ENCODE data around the gene ZGLP1.
"Not testable (repeated sequence)": the region's sequence is repeated elsewhere in the genome, so short reads cannot be mapped to it uniquely, and the experiment has no call there.

ZGLP1 gene

DNA sequence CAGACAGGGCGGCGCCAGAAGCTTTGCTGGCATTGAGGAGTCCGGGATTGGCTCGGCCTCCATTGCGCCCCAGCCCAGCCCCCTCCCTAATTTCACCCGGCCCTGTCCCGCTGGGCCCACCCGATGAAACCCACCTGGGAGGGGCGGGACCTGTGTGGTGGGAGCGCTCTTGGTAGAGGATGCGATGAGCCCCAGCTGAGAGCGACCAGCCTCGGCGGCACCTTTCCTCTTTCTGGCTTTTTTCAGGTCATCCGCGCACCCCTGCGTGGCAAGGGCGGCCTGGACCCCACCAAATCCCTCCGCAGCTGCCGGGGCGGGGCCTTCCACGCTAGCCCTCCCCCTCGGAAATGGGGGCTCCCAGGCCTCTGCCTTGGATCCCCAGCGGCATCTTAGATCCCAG is at the start of gene ZGLP1:
ZGLP1 (minus strand) TSS at position 393 of the 400 bp plus-strand sequence.
- DNase-seq = no peak

DNA sequence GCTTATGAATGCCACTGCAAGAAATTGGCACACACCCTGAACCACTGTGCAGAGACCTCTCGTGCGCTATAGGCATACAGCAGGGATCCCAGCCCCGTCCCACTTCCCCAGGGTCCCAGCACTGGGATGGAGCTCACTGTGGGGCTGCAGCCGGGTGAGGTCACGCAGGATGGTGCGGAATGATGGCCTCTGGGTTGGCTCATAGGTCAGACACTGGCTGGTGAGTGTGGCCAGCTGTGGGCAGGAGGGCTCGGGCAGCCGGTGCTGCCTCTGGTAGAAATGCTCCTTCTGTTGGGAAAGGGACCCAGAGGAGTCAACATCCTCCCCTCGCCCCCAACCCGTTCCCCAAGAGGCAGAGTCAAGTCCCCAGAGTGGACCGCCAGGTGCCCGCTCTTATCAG is 46.8 kb upstream of the ZGLP1 start:
- DNase-seq = no peak

DNA sequence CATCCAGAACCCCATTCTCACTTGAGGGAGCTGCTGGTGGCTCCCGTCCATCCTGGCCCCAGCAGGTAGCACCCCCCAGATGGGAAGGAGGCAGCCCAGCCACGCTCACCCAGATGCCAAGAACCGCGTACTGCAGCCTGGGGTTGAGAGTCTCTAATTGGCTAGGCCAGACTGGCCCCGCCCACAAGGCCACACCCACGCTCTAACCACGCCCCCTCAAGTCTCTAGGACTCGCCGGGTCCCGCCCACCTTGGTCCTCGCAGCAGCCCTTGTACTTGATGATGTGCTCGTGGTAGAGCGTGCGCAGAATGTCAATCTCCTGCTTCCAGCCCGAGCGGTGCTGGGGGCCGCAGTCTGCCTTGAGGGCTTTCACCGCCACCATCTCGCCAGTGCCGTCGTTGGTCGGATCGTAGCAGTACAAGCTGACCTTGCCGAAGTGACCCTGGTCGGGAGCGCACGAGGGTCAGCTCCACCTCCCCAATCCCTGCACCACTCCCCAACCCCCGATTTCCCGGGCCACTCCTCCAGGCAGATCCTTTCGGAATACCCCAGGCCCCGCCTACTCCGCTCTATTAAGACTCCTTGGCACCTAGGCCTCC is 44.3 kb upstream of the ZGLP1 start:
- DNase-seq = no peak

DNA sequence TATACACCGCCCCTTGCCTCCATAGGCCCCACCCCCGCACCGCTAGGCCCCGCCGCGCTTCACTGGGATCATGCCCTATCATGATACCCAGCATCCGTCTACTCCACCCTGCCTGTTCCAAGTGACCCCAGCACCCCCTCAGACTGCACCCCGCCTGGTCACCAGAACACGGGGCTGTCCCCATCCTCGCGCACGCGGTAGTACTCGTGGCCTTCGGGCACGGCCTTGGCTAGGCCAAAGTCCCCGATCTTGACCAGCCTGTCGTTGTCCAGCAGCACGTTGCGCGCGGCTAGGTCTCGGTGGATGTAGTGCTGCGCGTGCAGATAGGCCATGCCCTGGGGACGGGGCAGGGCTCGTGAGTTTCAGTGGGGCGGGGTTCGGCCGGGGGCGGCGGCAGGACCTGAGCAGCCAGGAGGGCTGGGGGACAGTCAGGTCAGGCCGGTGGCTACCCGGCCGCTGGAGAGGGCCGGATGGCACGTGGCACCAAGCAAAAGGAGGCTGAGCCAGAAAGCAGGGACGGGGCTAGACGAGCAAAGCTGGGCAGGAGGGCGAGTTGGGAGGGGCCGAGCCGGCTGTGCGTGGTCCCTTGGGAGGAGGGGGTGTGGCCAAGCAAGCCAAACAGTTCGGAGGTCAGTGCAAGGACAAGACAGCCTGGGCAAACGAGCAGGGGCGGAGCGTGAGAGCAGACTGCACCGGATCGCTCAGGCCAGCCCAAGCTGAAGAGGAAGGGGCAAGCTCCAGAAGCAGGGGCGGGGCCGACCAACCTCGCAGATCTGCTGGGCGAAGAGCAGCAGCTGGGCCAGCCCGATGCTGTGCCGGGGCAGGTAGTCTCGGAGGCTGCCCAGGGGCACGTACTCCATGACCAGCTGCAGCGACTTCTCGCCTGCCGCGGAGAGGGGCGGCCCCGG is 43.4 kb upstream of the ZGLP1 start:
- DNase-seq = no peak

DNA sequence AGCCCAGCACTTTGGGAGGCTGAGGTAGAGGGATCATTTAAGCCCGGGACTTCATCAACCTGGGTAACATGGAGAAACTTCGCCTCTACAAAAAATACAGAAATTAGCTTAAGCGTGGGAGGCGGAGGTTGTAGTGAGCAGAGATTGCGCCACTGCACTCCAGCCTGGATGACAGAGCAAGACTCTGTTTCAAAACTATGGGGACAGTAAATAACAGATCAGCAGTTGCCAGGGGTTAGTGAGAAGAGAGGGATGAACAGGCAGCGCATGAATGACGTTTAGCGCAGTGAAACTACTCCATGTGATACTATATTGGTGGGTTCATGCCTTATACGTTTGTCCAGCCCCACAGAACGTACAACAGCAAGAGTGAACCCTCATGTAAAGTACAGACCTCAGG is 36.9 kb upstream of the ZGLP1 start:
- no peak for DNase-seq

DNA sequence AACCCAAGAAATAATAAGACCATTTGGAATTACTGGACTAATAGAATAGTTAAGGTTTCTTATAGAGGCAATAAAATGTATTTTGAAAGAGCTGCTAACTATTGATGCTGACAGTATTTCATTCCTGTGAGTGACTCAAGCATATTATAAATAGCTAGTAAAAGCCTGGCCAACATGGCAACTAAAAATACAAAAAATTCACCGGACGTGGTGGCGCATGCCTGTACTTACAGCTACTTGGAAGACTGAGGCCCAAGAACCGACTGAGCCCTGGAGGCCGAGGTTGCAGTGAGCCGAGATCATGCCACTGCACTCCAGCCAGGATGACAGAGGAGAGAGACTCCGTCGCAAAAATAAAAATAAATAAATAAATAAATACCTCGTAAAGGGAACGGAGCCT is 35.2 kb upstream of the ZGLP1 start:
- no peak for DNase-seq

DNA sequence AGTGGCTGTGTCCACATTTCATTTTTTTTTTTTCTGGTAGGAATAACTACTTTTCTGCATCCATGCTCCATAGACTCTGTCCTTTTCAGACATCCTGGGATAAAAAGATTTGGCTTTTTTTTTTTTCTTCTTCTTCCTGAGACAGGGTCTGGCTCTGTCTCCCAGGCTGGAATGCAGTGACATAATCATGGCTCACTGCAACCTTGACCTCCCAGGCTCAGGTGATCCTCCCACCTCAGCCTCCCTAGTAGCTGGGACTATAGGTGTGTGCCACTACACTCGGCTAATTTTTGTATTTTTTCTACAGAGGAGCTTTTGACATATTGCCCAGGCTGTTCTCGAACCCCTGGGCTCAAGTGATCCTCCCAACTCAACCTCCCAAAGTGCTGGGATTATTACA is 33.9 kb upstream of the ZGLP1 start:
- no peak for DNase-seq

DNA sequence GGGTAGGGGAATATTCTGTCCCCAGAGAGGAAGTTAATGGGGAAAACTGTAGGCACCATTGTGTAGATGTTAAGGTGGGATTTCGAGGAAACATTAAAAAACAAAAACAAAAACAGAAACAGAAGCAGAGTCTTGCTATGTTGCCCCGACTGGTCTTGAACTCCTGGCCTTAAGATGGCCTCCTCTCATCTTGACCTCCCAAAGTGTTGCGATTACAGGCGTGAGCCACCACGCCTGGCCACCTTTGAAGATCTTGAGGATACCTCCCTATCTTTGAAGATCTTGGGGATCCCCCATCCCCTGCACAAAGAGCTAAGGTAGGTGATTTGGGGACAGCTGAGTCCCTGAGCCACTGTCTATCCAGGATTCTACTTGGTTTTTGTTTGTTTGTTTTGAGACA is 30.4 kb upstream of the ZGLP1 start:
- no peak for DNase-seq

DNA sequence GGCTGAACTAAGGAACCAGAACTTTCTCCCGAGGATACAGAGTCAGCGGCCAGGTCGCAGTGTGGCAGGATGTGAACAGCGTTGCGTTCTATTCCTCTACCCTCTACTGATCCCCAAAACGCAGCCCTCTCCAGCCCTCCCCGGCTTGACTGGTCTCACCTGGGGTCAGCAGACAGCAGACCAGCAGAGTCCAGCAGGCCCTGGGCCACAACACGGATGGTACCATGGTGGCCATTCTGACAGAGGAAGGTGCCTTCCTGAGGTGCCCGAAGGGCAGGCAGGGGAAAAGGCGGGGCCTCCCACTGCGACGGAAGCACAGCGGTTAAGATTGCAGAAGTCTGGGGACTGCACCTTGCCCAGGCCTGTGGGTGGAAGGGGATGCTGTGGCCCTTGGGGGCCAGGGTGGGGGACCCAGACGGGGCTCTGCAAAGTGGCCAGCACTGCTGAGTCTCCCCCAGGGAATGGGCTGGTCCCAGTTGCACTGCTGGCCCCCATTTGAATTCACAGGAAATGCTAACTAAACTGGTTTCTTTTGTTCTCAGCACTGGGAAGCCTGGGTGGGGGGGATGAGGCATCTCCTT is 29.9 kb upstream of the ZGLP1 start, which contains the start of gene ICAM3:
ICAM3 (minus strand) TSS at position 245 of the 581 bp plus-strand sequence; CDS start at position 235, 10 bp downstream.
- DNase-seq = no peak

DNA sequence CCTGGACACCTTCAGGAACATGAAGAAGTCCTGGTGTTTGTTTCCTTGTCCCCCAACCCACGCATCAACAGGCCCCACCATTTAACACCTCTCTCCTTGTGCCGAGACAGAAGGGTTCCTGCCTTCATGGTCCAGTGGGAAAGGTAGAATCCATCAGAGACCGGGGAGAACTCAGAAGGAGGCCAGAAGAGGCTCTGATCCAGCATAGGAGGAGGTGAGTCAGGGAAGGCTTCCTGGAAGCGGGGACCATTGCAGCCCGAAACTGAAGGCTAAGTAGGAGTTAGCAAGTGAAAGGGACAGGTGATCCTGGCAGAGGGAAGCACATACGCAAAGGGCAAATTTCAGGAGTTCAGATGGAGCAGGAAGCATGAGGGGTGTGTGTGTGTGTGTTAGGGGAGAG is 29.3 kb upstream of the ZGLP1 start:
- DNase-seq = no peak

DNA sequence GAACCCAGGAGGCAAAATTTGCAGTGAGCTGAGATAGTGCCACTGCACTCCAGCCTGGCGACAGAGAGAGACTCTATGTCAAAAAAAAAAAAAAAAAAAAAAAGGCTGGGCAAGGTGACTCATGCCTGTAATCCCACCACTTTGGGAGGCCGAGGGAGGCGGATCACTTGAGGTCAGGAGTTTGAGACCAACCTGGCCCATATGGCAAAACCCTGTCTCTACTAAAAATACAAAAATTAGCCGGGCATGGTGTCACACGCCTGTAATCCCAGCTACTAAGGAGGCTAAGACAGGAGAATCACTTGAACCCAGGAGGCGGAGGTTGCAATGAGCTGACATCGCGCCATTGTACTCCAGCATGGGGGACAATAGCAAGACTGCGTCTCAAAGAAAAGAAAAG is 27.1 kb upstream of the ZGLP1 start:
- DNase-seq = not testable (repeated sequence)

DNA sequence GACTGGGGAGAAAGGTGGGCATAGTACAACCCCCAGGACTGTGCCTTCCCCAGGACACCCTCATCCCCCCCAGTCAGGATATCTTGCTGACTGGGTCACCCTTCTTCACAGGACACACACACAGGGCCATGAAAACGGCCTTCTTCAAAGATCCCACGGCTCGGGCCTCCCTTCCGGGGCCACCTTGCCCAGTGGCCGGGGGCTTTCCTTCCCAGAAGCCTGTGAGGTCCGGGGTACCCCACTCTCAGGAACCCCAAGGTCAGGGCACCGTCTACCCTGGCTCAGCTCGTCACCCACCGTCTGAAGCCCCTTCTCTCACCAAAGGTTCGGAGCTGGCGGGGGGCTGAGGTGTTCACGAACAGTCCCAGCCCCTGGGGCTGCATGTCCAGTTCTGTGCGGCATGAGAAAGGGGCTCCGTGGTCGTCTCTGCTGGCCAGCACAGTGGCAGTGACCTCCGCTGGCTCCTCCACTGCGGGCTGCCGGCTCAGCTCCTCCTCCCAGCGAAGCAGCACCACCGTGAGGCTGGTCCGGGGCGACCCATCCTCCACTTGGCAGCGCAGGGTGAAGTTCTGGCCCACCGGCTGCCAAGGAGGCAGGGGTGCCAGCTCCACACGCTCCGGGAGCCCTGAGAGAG is 25.9 kb upstream of the ZGLP1 start:
- DNase-seq = no peak

DNA sequence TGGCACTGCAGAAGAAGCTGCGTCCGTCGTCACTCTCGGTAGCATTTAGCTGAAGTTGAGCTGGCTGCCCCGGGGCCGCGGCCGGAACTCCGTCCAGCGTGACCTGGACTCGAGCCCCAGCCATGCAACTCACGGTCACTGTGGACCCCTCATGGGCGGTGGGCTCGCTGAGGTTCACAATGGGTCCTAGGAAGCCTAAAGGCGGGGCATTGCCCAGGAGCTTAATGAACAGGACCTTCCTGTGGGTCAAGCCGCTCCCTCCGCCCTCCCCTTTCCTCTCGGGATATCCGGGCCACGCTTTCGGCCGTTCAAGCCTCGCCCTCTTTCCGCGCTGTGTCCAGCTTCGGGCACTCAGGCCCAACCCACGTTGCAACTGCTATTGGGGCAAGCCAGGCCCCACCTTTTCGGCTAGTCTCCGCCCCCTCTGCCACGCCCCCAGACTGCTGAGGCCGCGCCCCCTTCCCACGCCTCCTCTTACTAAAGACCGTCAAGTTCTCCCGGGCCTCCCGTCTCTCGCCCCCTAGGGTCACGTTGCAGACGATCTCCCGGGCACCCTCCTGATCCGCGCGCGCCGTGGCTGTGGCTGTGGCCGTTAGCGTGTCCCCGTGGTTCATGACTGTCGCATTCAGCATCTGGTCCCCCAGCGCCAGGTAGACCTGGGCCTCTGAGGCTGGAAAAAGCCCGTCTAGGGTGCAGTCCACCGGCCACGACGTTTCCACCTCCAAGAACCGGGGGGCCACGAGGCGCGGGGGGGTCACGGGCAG is 25.2 kb upstream of the ZGLP1 start:
- peak; percentile 27 for DNase-seq

DNA sequence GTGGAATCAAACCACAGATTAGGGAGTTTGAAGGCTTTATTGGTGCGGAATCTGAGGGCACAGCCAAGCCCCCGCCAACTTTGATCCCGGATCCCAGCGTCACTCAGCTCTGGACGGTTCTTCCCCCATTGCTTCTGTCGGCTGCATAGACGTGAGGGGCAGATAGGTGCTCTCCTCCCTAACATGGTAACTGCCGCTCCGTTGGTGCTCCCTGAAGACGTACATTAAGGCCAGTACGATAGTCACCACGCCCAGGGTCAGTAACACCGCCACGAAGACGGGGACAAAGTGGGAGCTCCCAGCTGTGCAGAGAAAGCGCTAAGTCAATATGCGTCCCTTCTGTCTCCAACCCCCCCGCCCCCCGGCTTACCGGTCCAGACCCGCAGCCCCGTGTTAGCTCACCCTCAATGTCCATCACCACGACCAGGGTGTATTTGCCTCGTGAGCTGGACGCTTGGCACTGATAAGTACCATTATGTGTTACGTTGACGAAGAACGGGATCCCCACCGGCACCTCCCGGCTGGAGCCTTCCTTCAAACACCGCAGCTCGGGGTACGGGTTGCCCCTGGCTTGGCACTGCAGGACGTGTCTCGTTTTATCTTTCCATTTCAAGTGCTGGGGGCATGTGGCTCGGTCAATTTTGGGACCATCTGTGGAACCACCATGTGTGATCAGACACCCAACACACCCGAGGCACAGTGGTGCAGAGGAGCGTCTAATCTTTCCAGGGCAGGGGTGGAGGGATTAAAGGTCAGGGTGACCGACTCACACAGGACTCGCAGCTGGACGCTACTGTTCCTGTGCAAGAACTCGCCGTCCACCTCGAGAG is 24.4 kb upstream of the ZGLP1 start:
- no peak for DNase-seq

DNA sequence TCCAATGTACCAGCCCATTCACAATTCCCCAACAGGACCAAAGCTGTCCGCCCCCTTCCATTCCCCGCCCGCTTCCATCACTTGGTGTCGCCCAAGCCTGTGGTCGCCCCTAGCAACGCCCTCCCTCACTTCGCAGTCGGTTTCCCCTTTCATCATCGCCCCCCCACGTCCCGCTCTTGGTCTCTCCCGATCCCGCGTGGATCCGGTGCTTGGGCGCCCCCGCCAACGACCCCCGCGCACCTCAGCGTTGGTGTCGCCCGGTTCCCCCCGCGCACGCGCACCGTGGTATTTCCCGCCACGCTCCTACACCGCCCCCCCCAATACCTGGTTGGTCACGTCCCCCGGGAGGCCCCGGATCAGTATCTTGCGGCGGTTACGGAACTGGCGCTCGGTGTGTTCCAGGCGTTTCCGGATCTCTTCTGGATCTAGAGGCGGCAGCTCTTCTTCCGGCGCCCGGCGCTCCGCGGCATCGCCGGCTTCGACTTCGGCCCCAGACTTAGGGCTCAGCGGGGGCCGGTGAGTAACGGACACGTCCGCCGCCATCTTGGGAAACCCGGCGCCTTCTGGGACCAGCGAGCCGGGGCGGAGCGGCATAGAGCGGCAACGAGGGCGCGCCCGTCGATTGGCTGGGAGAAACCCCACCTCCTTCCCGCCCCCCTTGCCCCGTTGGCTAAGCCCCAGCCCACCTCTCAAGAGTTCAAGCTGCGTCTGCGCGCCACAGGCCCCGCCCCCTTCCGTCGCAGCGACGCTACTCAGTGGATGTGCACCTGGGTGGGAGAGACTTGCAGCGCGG is 23.5 kb upstream of the ZGLP1 start, which contains the start of gene RAVER1:
RAVER1 (minus strand) TSS at position 565 of the 793 bp plus-strand sequence; CDS start at position 543, 22 bp downstream.
- DNase-seq = peak; percentile 78

DNA sequence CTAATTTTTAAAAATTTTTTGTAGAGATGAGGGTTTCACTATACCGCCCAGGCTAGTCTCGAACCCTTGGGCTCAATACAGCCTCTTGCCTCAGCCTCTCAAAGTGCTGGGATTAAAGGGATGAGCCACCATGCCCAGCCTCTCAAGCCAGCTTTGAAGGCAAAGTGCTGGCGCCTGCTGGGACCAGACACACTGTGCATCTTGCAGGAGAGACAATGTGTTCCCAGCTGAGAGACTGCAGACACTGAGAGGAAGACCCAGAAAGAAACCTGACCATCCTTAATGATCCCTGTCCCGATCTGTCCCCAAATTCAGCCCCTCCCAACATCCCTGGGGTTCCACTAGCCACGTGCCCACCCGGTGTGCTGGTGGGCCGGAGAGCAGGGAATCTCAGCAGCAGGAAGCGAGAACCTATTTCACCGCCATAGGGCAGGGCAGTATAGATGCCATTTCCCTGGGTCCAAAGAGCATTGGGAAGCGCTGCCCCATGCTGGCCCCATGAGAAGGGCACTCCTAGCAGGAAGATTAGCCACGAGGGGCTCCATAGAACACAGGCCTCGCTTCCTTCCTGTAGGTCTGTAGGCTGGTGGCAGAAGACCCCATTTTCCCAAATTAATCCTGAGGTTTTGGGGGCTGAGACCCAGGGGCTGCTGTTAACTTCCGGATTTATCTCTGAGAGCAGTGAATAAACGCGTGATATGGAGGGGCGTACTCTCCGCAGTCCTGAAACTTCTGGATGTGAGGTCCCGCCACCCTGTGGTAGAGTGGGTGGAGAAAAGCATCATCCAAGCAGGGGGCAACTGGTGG is 22.7 kb upstream of the ZGLP1 start:
- no peak for DNase-seq

DNA sequence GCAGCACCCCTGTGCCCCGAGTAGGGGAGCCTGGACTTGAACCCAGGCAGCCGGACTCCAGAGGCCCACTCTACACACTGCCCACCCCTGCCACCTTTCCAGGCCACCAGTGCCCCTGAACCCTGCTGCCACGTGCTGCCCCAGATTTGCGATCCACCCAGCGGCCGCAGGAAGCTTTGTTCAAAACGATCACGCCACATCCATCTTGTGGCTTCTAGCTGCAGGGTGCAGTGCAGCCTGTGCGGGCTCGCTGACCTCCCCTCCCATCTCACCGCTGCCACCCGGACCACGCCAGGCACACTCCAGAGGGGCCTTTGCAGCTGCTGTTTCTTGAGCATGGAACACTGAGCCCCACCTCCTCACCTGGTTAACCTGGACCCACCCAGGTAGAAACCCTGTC is 19.9 kb upstream of the ZGLP1 start:
- no peak for DNase-seq

DNA sequence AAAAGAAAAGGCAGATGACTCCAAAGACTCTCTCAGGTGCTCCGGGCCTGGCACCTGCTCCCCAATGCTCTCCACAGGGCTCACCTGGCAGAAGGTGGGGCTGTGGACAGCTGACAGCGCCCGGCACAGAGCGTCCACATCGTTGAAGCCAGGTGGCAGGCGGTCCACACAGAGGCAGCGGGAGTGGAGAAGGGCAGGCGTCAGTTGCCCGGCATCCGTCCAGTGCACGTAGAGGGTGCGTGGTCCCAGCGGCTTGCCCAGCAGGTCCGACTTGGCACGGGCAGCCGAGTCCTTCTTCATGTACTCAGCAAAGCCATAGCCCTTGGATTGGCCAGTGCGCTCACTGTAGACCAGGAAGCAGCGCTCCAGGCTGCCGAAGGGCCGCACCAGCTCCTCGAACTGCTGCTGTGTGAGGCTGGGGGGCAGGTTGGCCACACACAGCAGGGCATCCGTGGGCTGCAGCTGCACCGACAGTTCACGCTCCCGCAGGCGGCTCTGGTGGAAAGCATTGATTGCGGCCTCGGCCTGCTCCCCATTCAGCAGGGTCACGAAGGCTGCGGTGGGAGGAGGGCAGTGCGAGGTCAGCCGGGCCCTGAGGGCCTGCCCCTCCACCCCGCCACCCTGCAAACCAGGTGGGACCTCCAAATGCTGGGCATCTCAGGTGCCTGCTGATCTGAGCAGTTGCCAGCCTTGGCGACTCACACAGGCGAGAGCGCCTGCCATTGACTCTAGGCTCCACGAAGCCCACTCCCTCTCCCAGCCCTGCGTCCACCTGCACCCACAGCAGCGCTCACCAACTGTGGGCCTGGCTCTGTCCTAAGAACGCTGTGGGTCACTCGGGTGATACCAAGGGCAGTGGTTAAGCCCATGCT is 19.2 kb upstream of the ZGLP1 start:
- no peak for DNase-seq

DNA sequence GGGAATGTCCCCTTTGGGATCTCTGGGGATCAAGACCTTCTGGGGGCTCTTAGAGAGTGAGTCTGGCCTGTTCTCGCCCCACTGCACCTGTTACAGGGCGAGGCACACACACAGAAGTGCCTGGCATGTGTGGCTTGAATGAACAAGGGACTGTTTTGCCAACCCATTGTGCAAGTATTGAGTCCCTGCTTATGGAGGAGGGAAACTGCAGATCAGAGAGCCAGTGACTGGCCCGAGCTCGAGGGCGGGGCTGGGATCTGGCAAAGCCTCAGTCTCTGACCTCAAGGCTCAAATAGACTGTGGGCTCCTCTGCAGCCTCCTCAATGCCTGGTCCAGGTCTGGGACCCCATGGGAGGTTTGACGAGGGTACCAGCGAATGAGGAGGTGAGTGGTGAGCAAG is 18.2 kb upstream of the ZGLP1 start:
- no peak for DNase-seq
